ENCODE measurements around the gene FRMPD1. TPM values are rescaled to one million over a fixed set of nuclear protein-coding genes. Genes with fewer than 3 reads are reported as not detected.

FRMPD1 gene
- total and polyA plus RNA-seq, 7 experiments from 2014 or later: not detected

GRCh38 chr9:37700900-37701299, 50.1 kb downstream of the FRMPD1 start:
- Histone ChIP-seq H3K27ac (ENCODE audit: low read depth, low read length) (no peak overlapping the region), H3K27me3 (ENCODE audit: control insufficient read depth in 2 of 2, insufficient read depth in 2 of 2, low read length in 2 of 2) (no peaks in the 10 kb centered on the region), H3K9me3 (ENCODE audit: control insufficient read depth in 2 of 3, low read length in 3 of 3) (no peaks in the 10 kb centered on the region), H3K4me1 (ENCODE audit: control insufficient read depth in 2 of 2, insufficient read depth in 2 of 2, low read length in 2 of 2) (no peaks in the 10 kb centered on the region), H3K36me3 (ENCODE audit: control insufficient read depth in 2 of 3, insufficient read depth in 3 of 3, low read length in 3 of 3) (no peaks in the 10 kb centered on the region), H3K4me3 (ENCODE audit: low read length) (no peak overlapping the region)
- no peaks in the 10 kb centered on the region for H3K36me3 Mint-ChIP-seq
- no peak overlapping the region for H3K27ac Mint-ChIP-seq
- H3K4me3 Mint-ChIP-seq: no peak overlapping the region
- peaks cover 0 to 1% (median 0%) of the 10 kb centered on the region in 7 donors for H3K4me1 Mint-ChIP-seq
- peaks cover 11 to 29% (median 25%) of the 10 kb centered on the region in 5 donors for H3K27me3 Mint-ChIP-seq
- intact Hi-C loops (cut with micrococcal nuclease): no loop called here
- CTCF ChIA-PET: no interaction called here
- DNase-seq (no peak), ATAC-seq (no peak)
- POLR2A ChIA-PET: no interaction called here
- H3K9me3 Mint-ChIP-seq: no peaks in the 10 kb centered on the region

- no peak overlapping the region for H3K4me3 Mint-ChIP-seq
- no peak overlapping the region for H3K4me3 ChIP-seq (ENCODE audit: low read length)
- ChIA-PET POLR2A (no interaction called here), CTCF (no interaction called here)
- H3K27me3 ChIP-seq (ENCODE audit: control insufficient read depth in 2 of 2, insufficient read depth in 2 of 2, low read length in 2 of 2): no peaks in the 10 kb centered on the region
- no peak for ATAC-seq
- no peaks in the 10 kb centered on the region for H3K4me1 ChIP-seq (ENCODE audit: control insufficient read depth in 2 of 2, insufficient read depth in 2 of 2, low read length in 2 of 2)
- no peak overlapping the region for H3K27ac ChIP-seq (ENCODE audit: low read depth, low read length)
- H3K27me3 Mint-ChIP-seq: peaks cover 16 to 35% (median 29%) of the 10 kb centered on the region in 5 donors
- DNase-seq: no peak
- no peak overlapping the region for H3K27ac Mint-ChIP-seq
- H3K9me3 Mint-ChIP-seq: no peaks in the 10 kb centered on the region
- H3K9me3 ChIP-seq (ENCODE audit: control insufficient read depth in 2 of 3, low read length in 3 of 3): no peaks in the 10 kb centered on the region
- H3K36me3 Mint-ChIP-seq: no peaks in the 10 kb centered on the region
- no peaks in the 10 kb centered on the region for H3K36me3 ChIP-seq (ENCODE audit: control insufficient read depth in 2 of 3, insufficient read depth in 3 of 3, low read length in 3 of 3)
- H3K4me1 Mint-ChIP-seq: no peaks in the 10 kb centered on the region
- intact Hi-C loops (cut with micrococcal nuclease): no loop called here
These were observed 55.0 kb downstream of the FRMPD1 start for GRCh38 chr9:37705787-37706186.

GRCh38 chr9:37706290-37706689, 55.5 kb downstream of the FRMPD1 start:
- H3K27ac ChIP-seq (ENCODE audit: low read depth, low read length): no peak overlapping the region
- H3K36me3 Mint-ChIP-seq: no peaks in the 10 kb centered on the region
- H3K9me3 ChIP-seq (ENCODE audit: control insufficient read depth in 2 of 3, low read length in 3 of 3): no peaks in the 10 kb centered on the region
- H3K4me1 Mint-ChIP-seq: no peaks in the 10 kb centered on the region
- H3K4me3 ChIP-seq (ENCODE audit: low read length): no peak overlapping the region
- no peaks in the 10 kb centered on the region for H3K27me3 ChIP-seq (ENCODE audit: control insufficient read depth in 2 of 2, insufficient read depth in 2 of 2, low read length in 2 of 2)
- POLR2A ChIA-PET: no interaction called here
- peaks cover 16 to 34% (median 26%) of the 10 kb centered on the region in 5 donors for H3K27me3 Mint-ChIP-seq
- H3K36me3 ChIP-seq (ENCODE audit: control insufficient read depth in 2 of 3, insufficient read depth in 3 of 3, low read length in 3 of 3): no peaks in the 10 kb centered on the region
- DNase-seq: no peak
- no peaks in the 10 kb centered on the region for H3K9me3 Mint-ChIP-seq
- ATAC-seq: no peak
- CTCF ChIA-PET: no interaction called here
- H3K27ac Mint-ChIP-seq: no peak overlapping the region
- no peak overlapping the region for H3K4me3 Mint-ChIP-seq
- intact Hi-C loops (cut with micrococcal nuclease): no loop called here
- H3K4me1 ChIP-seq (ENCODE audit: control insufficient read depth in 2 of 2, insufficient read depth in 2 of 2, low read length in 2 of 2): no peaks in the 10 kb centered on the region

- intact Hi-C loops (cut with micrococcal nuclease): no loop called here
- DNase-seq: no peak
- no peak overlapping the region for H3K27ac ChIP-seq (ENCODE audit: low read depth, low read length)
- no peaks in the 10 kb centered on the region for H3K9me3 Mint-ChIP-seq
- no peaks in the 10 kb centered on the region for H3K27me3 ChIP-seq (ENCODE audit: control insufficient read depth in 2 of 2, insufficient read depth in 2 of 2, low read length in 2 of 2)
- no peak for ATAC-seq
- H3K4me3 ChIP-seq (ENCODE audit: low read length): no peak overlapping the region
- peaks cover 13 to 29% (median 18%) of the 10 kb centered on the region in 5 donors for H3K27me3 Mint-ChIP-seq
- POLR2A ChIA-PET: interaction anchor here (0.6 kb wide), 1 partner anchor 26 kb away, joined by 3 read pairs; no protein-coding TSS in a partner anchor
- no peak overlapping the region for H3K4me3 Mint-ChIP-seq
- no peaks in the 10 kb centered on the region for H3K36me3 Mint-ChIP-seq
- no peaks in the 10 kb centered on the region for H3K4me1 Mint-ChIP-seq
- CTCF ChIA-PET: no interaction called here
- H3K4me1 ChIP-seq (ENCODE audit: control insufficient read depth in 2 of 2, insufficient read depth in 2 of 2, low read length in 2 of 2): no peaks in the 10 kb centered on the region
- H3K9me3 ChIP-seq (ENCODE audit: control insufficient read depth in 2 of 3, low read length in 3 of 3): no peaks in the 10 kb centered on the region
- no peak overlapping the region for H3K27ac Mint-ChIP-seq
- H3K36me3 ChIP-seq (ENCODE audit: control insufficient read depth in 2 of 3, insufficient read depth in 3 of 3, low read length in 3 of 3): no peaks in the 10 kb centered on the region
These were observed 57.0 kb downstream of the FRMPD1 start for GRCh38 chr9:37707748-37708147.

GRCh38 chr9:37710046-37710445, 59.3 kb downstream of the FRMPD1 start:
- H3K4me3 Mint-ChIP-seq: no peak overlapping the region
- Histone ChIP-seq H3K4me1 (ENCODE audit: control insufficient read depth in 2 of 2, insufficient read depth in 2 of 2, low read length in 2 of 2) (no peaks in the 10 kb centered on the region), H3K4me3 (ENCODE audit: low read length) (no peak overlapping the region), H3K27me3 (ENCODE audit: control insufficient read depth in 2 of 2, insufficient read depth in 2 of 2, low read length in 2 of 2) (no peaks in the 10 kb centered on the region), H3K27ac (ENCODE audit: low read depth, low read length) (no peak overlapping the region), H3K36me3 (ENCODE audit: control insufficient read depth in 2 of 3, insufficient read depth in 3 of 3, low read length in 3 of 3) (no peaks in the 10 kb centered on the region), H3K9me3 (ENCODE audit: control insufficient read depth in 2 of 3, low read length in 3 of 3) (no peaks in the 10 kb centered on the region)
- intact Hi-C loops (cut with micrococcal nuclease): no loop called here
- ATAC-seq (no peak), DNase-seq (no peak)
- ChIA-PET POLR2A (no interaction called here), CTCF (no interaction called here)
- no peaks in the 10 kb centered on the region for H3K9me3 Mint-ChIP-seq
- H3K27me3 Mint-ChIP-seq: peaks cover 6 to 33% (median 17%) of the 10 kb centered on the region in 5 donors
- no peaks in the 10 kb centered on the region for H3K4me1 Mint-ChIP-seq
- no peak overlapping the region for H3K27ac Mint-ChIP-seq
- H3K36me3 Mint-ChIP-seq: no peaks in the 10 kb centered on the region

GRCh38 chr9:37715260-37715659, 64.5 kb downstream of the FRMPD1 start:
- POLR2A ChIA-PET: no interaction called here
- DNase-seq (no peak), ATAC-seq (no peak)
- H3K9me3 Mint-ChIP-seq: no peaks in the 10 kb centered on the region
- Histone ChIP-seq H3K27me3 (ENCODE audit: control insufficient read depth in 2 of 2, insufficient read depth in 2 of 2, low read length in 2 of 2) (no peaks in the 10 kb centered on the region), H3K4me3 (ENCODE audit: low read length) (no peak overlapping the region), H3K9me3 (ENCODE audit: control insufficient read depth in 2 of 3, low read length in 3 of 3) (no peaks in the 10 kb centered on the region), H3K27ac (ENCODE audit: low read depth, low read length) (no peak overlapping the region), H3K4me1 (ENCODE audit: control insufficient read depth in 2 of 2, insufficient read depth in 2 of 2, low read length in 2 of 2) (no peaks in the 10 kb centered on the region), H3K36me3 (ENCODE audit: control insufficient read depth in 2 of 3, insufficient read depth in 3 of 3, low read length in 3 of 3) (no peaks in the 10 kb centered on the region)
- H3K4me1 Mint-ChIP-seq: no peaks in the 10 kb centered on the region
- H3K36me3 Mint-ChIP-seq: no peaks in the 10 kb centered on the region
- no peak overlapping the region for H3K27ac Mint-ChIP-seq
- intact Hi-C loops (cut with micrococcal nuclease): no loop called here
- H3K27me3 Mint-ChIP-seq: peaks cover 6 to 17% (median 9%) of the 10 kb centered on the region in 5 donors
- CTCF ChIA-PET: no interaction called here
- H3K4me3 Mint-ChIP-seq: no peak overlapping the region

- Mint-ChIP-seq H3K36me3 (no peaks in the 10 kb centered on the region), H3K4me3 (no peak overlapping the region), H3K9me3 (no peaks in the 10 kb centered on the region), H3K27ac (no peak overlapping the region), H3K4me1 (no peaks in the 10 kb centered on the region), H3K27me3 (peaks cover 8 to 17% (median 9%) of the 10 kb centered on the region in 5 donors)
- H3K4me1 ChIP-seq (ENCODE audit: control insufficient read depth in 2 of 2, insufficient read depth in 2 of 2, low read length in 2 of 2): no peaks in the 10 kb centered on the region
- DNase-seq (no peak), ATAC-seq (no peak)
- intact Hi-C loops (cut with micrococcal nuclease): no loop called here
- no peaks in the 10 kb centered on the region for H3K36me3 ChIP-seq (ENCODE audit: control insufficient read depth in 2 of 3, insufficient read depth in 3 of 3, low read length in 3 of 3)
- ChIA-PET POLR2A (no interaction called here), CTCF (no interaction called here)
- H3K27ac ChIP-seq (ENCODE audit: low read depth, low read length): no peak overlapping the region
- H3K4me3 ChIP-seq (ENCODE audit: low read length): no peak overlapping the region
- no peaks in the 10 kb centered on the region for H3K27me3 ChIP-seq (ENCODE audit: control insufficient read depth in 2 of 2, insufficient read depth in 2 of 2, low read length in 2 of 2)
- no peaks in the 10 kb centered on the region for H3K9me3 ChIP-seq (ENCODE audit: control insufficient read depth in 2 of 3, low read length in 3 of 3)
These were observed 65.3 kb downstream of the FRMPD1 start for GRCh38 chr9:37715991-37716505.
